ENCODE measurements around the gene GNB1L. TPM values are rescaled to one million over a fixed set of nuclear protein-coding genes. Genes with fewer than 3 reads are reported as not detected.

GNB1L gene
- total RNA-seq, 1 donor from 2014 or later, result 13.8 TPM

DNA sequence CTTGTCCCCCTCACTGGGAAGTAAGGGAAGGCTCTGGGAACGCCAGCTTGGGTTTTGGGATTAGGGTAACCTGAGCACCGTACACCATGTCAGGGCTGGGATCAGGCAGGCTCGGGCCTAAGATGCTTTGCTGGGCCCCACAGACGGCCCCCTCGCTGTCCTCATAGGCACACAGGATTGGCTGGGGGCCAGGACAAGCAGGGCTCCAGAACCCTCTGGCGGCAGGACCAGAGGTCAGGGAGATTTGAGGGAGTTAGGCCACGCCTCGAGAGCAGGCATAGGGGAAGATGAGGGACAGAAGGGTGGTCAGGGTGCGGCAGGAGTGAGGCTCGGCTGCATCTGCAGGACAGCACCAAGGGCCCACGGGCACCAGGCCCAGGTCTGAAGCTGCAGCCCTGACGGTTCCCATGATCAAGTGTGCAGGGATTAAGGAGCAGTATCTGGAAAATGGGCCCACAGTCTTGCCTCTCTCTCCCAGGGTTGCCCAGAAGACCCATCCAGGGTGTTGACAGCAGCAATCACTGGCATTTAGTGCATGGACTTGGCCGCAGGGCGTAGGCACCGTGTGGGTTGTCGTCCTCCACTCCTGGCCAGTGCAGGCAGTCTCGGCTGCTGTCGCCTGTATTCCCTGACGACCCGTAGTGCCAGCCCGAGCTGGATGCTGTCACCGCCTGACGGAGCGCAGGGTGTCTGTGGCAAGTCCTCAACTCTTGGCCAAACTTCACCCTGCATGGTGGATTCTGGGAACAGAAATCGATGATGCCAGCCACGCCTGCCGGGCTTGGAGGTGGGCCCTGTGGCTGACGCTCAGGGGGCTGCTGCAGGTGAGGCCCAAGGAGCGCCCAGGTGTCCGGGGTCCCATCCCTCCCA lies 15.7 kb upstream of the GNB1L start:
- H3K27me3 Mint-ChIP-seq (ENCODE audit: low read depth), result no peaks in the 10 kb centered on the region
- H3K4me3 Mint-ChIP-seq, result no peak overlapping the region
- TF ChIP-seq, protein P1, sequence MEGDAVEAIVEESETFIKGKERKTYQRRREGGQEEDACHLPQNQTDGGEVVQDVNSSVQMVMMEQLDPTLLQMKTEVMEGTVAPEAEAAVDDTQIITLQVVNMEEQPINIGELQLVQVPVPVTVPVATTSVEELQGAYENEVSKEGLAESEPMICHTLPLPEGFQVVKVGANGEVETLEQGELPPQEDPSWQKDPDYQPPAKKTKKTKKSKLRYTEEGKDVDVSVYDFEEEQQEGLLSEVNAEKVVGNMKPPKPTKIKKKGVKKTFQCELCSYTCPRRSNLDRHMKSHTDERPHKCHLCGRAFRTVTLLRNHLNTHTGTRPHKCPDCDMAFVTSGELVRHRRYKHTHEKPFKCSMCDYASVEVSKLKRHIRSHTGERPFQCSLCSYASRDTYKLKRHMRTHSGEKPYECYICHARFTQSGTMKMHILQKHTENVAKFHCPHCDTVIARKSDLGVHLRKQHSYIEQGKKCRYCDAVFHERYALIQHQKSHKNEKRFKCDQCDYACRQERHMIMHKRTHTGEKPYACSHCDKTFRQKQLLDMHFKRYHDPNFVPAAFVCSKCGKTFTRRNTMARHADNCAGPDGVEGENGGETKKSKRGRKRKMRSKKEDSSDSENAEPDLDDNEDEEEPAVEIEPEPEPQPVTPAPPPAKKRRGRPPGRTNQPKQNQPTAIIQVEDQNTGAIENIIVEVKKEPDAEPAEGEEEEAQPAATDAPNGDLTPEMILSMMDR (conservative IDR thresholded peaks at IDR 0.05), result no peak
- DNase-seq (ENCODE audit: low read depth, low spot score), result no peak
- H3K9me3 Mint-ChIP-seq, result no peaks in the 10 kb centered on the region
- no peak overlapping the region for H3K27ac Mint-ChIP-seq (ENCODE audit: unreplicated experiment)
- no peaks in the 10 kb centered on the region for H3K36me3 Mint-ChIP-seq (ENCODE audit: low read depth)
- peaks cover 17% of the 10 kb centered on the region for H3K4me1 Mint-ChIP-seq

DNA sequence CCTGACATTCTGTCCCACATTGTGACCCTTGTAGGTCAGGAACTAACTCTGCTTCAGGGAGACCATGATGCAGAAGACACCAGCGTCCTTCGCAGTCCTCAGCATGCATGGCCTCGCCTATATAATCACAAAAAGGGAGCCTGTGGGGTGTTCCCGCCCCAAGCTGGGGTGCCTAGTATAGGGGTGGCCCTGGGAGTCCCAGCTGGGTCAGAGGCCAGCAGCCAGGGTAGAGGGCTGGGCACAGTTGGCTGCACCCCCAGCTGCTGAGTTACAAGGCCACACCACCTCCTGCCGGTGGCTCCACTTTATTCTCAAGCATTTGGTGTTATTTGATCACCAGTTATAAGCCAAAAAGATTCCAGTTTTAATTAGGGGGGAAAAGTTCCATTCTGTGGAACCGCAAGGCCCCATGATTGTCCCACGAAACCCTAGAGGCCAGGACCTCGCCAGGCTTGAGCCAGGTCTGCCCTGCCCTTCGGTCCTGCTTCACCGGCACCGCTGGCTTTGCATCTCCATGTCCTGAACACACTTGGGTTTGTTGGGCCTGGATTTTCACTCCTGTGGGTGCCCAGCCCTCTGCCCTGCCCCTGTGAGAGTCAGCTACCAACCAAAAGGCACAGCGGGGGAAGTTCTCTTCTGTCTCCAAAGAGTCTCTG lies 15.0 kb upstream of the GNB1L start:
- H3K4me1 Mint-ChIP-seq, result peaks cover 15% of the 10 kb centered on the region
- no peaks in the 10 kb centered on the region for H3K27me3 Mint-ChIP-seq (ENCODE audit: low read depth)
- H3K4me3 Mint-ChIP-seq, result no peak overlapping the region
- H3K9me3 Mint-ChIP-seq, result no peaks in the 10 kb centered on the region
- H3K27ac Mint-ChIP-seq (ENCODE audit: unreplicated experiment), result no peak overlapping the region
- H3K36me3 Mint-ChIP-seq (ENCODE audit: low read depth), result no peaks in the 10 kb centered on the region
- DNase-seq (ENCODE audit: low read depth, low spot score), result no peak
- TF ChIP-seq, protein P1 (conservative IDR thresholded peaks at IDR 0.05), result no peak

DNA sequence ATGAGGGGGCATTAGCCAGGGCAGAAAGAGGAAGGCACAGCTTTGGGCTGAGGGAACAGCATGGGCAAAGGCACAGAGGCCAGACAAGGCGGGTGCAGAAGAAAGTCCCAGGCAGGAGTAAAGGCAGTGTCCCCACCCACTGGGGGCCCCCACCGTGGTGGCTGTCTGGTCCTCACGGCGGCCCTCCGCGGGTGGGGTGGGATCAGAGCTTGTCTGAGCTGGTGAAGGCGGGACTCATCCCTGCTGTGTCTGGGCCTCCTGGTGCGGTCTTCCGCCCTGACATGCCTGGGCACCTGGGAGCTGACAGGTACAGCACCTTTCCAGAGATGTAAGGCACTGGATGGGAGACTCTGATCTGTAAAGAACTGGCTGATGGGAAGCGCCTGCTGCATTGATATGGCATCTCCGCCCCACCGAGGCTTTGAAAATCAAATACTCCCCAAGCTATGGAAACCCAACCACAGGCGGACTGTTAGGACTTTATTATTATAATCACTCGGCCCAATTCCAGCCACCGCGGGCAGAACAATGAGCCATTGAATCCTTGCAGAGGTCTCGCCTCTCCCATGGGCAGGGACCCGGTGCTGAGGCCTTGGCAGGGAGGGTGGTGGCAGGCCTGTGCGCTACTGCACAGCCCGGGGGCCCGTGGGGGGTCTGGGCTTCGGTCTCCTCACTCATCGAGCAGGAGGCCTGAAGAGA lies 14.2 kb upstream of the GNB1L start:
- no peaks in the 10 kb centered on the region for H3K36me3 Mint-ChIP-seq (ENCODE audit: low read depth)

DNA sequence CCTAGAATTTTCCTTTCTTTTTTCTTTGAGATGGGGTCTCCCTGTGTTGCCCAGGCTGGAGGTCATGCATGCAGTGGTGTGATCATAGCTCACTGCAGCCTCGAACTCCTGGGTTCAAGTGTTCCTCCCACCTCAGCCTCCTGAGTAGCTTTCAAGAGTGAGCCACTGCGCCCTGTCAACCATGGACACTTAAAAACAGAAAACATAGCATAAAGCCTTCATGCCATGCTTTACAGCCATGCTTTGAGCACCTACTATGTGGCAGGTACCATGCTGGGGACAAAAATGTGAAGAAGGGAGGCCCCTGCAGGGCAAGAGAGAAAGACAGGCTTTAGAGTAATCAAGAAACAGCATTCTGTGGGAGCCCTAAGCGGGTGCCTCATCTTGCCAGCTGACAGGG lies 13.7 kb upstream of the GNB1L start:
- H3K27me3 Mint-ChIP-seq (ENCODE audit: low read depth), result no peaks in the 10 kb centered on the region
- no peak for DNase-seq (ENCODE audit: low read depth, low spot score)

More for the DNA sequence above, 14.2 kb upstream of the GNB1L start:
- no peaks in the 10 kb centered on the region for H3K27me3 Mint-ChIP-seq (ENCODE audit: low read depth)
- no peaks in the 10 kb centered on the region for H3K9me3 Mint-ChIP-seq
- H3K27ac Mint-ChIP-seq (ENCODE audit: unreplicated experiment), result no peak overlapping the region
- no peak overlapping the region for H3K4me3 Mint-ChIP-seq
- TF ChIP-seq, protein P1 (conservative IDR thresholded peaks at IDR 0.05), result no peak
- no peak for DNase-seq (ENCODE audit: low read depth, low spot score)
- H3K4me1 Mint-ChIP-seq, result peaks cover 12% of the 10 kb centered on the region

DNA sequence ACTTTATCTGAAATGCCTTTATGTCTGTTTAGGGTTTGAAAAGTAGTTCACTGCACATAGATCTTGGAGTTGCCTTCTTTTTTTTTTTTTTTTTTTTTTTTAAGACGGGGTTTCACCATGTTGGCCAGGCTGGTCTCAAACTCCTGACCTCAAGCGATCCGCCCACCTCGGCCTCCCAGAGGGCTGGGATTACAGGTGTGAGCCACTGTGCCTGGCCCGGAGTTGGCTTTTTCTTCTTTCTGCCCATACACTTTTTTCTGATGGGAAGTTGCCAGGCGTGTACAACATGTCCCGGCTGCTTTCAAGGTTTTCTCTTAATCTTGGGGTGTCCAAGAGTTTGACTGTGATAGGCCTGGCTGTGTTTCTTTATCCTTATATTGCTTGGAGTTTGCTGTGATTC lies 12.9 kb upstream of the GNB1L start:
- Mint-ChIP-seq H3K4me1 (peaks cover 12% of the 10 kb centered on the region), H3K4me3 (no peak overlapping the region), H3K27ac (ENCODE audit: unreplicated experiment) (no peak overlapping the region), H3K36me3 (ENCODE audit: low read depth) (no peaks in the 10 kb centered on the region), H3K27me3 (ENCODE audit: low read depth) (no peaks in the 10 kb centered on the region), H3K9me3 (no peaks in the 10 kb centered on the region)
- TF ChIP-seq, protein P1 (conservative IDR thresholded peaks at IDR 0.05), result no peak
- DNase-seq (ENCODE audit: low read depth, low spot score), result no peak

More for the DNA sequence above, 13.7 kb upstream of the GNB1L start:
- H3K9me3 Mint-ChIP-seq, result no peaks in the 10 kb centered on the region
- H3K4me1 Mint-ChIP-seq, result peaks cover 12% of the 10 kb centered on the region
- no peak overlapping the region for H3K27ac Mint-ChIP-seq (ENCODE audit: unreplicated experiment)
- H3K4me3 Mint-ChIP-seq, result no peak overlapping the region
- H3K36me3 Mint-ChIP-seq (ENCODE audit: low read depth), result no peaks in the 10 kb centered on the region
- TF ChIP-seq, protein P1 (conservative IDR thresholded peaks at IDR 0.05), result no peak

Data from neural crest cell (in vitro differentiated cells).